Transverse colon (tissue), 3 donors: ENCODE measurements around the gene IQCM.

Experiments
- EP300 ChIP-seq: sonication (generic); formaldehyde crosslinking; IDR thresholded peaks from one replicate; pipeline ENCODE4 v1.6.1; 2017; ENCODE audit warnings: antibody characterized with exemption, low read depth
- POLR2A ChIP-seq: fragments of 450-650 bp; IDR thresholded peaks from one replicate; pipeline ENCODE4 v1.6.1; 2016; ENCODE audit warnings: antibody characterized with exemption, mild to moderate bottlenecking, moderate library complexity
- TF ChIP-seq, protein P1 (sequence below), 5 experiments: fragments of 200-600 bp in 3 of 5; fragments of 450-650 bp in 2 of 5; sonication (generic) in 3 of 5; IDR thresholded peaks; 1 replicate in 2 of 5; 2 replicates in 3 of 5; pipeline ENCODE4 v1.5.1; 2016 to 2017; ENCODE audit warnings: antibody characterized with exemption in 5 of 5, inconsistent platforms in 3 of 5, mild to moderate bottlenecking in 2 of 5, moderate library complexity in 1 of 5

DNA sequence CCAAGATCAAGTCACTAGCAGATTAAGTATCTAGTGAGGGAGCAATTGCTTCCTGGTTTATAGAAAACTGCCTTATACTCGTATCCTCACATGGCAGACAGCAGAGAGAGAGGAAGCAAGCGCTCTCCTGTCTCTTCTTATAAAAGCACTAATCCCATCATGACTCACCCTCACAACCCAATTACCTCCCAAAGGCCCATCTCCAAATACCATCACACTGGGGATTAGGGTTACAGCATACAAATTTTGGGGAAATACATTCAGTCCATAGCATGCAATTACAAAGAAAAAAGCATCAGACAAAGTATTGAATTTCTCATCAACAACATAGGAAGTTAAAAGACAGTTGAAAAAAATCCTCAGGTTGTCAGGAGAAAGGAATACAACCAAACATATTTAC is 292.6 kb downstream of the IQCM start:
- no peak for TF ChIP-seq POLR2A
- TF ChIP-seq EP300: no peak
- TF ChIP-seq, protein P1, sequence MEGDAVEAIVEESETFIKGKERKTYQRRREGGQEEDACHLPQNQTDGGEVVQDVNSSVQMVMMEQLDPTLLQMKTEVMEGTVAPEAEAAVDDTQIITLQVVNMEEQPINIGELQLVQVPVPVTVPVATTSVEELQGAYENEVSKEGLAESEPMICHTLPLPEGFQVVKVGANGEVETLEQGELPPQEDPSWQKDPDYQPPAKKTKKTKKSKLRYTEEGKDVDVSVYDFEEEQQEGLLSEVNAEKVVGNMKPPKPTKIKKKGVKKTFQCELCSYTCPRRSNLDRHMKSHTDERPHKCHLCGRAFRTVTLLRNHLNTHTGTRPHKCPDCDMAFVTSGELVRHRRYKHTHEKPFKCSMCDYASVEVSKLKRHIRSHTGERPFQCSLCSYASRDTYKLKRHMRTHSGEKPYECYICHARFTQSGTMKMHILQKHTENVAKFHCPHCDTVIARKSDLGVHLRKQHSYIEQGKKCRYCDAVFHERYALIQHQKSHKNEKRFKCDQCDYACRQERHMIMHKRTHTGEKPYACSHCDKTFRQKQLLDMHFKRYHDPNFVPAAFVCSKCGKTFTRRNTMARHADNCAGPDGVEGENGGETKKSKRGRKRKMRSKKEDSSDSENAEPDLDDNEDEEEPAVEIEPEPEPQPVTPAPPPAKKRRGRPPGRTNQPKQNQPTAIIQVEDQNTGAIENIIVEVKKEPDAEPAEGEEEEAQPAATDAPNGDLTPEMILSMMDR (IDR thresholded peaks at IDR 0.05): no peak
